Thyroid gland (tissue), 4 donors: ENCODE measurements around the gene PGGHG. TPM values are rescaled to one million over a fixed set of nuclear protein-coding genes. Genes with fewer than 3 reads are reported as not detected.

Source experiments
- DNase-seq, 2 donors: peaks; one replicate each; pipeline ENCODE4 v3.0.0-alpha.2; 2019
- H3K27ac ChIP-seq, 3 donors: fragments of 200-600 bp; sonication (generic); 1 replicate in 2 of 3; 2 replicates in 1 of 3; pipeline ENCODE4 v1.5.1; 2016 to 2019; ENCODE audit warnings: mild to moderate bottlenecking in 1 of 3, moderate library complexity in 1 of 3
- H3K27me3 ChIP-seq: fragments of 200-600 bp; sonication (generic); one replicate; pipeline ENCODE4 v1.5.1; 2019
- H3K36me3 ChIP-seq, 2 donors: fragments of 200-600 bp; sonication (generic); one replicate each; pipeline ENCODE4 v1.5.1; 2016 to 2019
- H3K4me1 ChIP-seq, 2 donors: fragments of 200-600 bp; sonication (generic); one replicate each; pipeline ENCODE4 v1.5.1; 2017 to 2019
- H3K4me3 ChIP-seq, 3 donors: fragments of 200-600 bp; sonication (generic); replicated peaks in 1 of 3; 1 replicate in 2 of 3; 2 replicates in 1 of 3; pipeline ENCODE4 v1.5.1; 2016; ENCODE audit warnings: mild to moderate bottlenecking in 1 of 3
- H3K9me3 ChIP-seq: fragments of 200-600 bp; sonication (generic); one replicate; pipeline ENCODE4 v1.5.1; 2017
- POLR2A ChIP-seq, 2 donors: fragments of 450-650 bp; IDR thresholded peaks; one replicate each; pipeline ENCODE4 v1.6.1; 2017; ENCODE audit warnings: antibody characterized with exemption in 2 of 2, mild to moderate bottlenecking in 2 of 2, moderate library complexity in 1 of 2
- WGBS, 2 donors: methylation state at CpG; one replicate each; pipeline ENCODE4 v1.1.5; 2017; 5-methylcytosine and 5-hydroxymethylcytosine counted together
- intact Hi-C: fragments of 100-400 bp; cut with DNase I; formaldehyde crosslinking; loops from one replicate; pipeline ENCODE4 v1.15.1; 2023
- total RNA-seq, 4 donors: library from RNA; depleted of rRNA; stranded (reverse); fragments of >200 nt; gene quantifications; one replicate each; pipeline ENCODE4 v1.2.3, GENCODE V29; 2016
- TF ChIP-seq, protein P1 (sequence below), 6 experiments: fragments of 200-600 bp in 3 of 6; fragments of 450-650 bp in 3 of 6; sonication (generic) in 3 of 6; IDR thresholded peaks; one replicate each; pipeline ENCODE4 v1.5.1; 2016 to 2019; ENCODE audit warnings: antibody characterized with exemption in 6 of 6, mild to moderate bottlenecking in 2 of 6, inconsistent platforms in 1 of 6, moderate library complexity in 1 of 6

Gene PGGHG
- total RNA-seq, 4 donors from 2014 or later = 21.8 to 43.3 (median 32.7) TPM

GRCh38 chr11:335779-336658 is 47.1 kb downstream of the PGGHG start:
- Histone ChIP-seq H3K4me1 (peaks cover 0 to 11% of the 10 kb centered on the region in 2 donors), H3K36me3 (no peaks in the 10 kb centered on the region), H3K27me3 (no peaks in the 10 kb centered on the region), H3K27ac (peak overlapping the region; percentile 6 to 63 (median 52)), H3K9me3 (no peaks in the 10 kb centered on the region), H3K4me3 (no peak overlapping the region)
- 63 to 69% methylated on average over 14 to 15 of the region's 15 CpGs for WGBS, 2 donors
- intact Hi-C loops = no loop called here
- TF ChIP-seq, protein P1, sequence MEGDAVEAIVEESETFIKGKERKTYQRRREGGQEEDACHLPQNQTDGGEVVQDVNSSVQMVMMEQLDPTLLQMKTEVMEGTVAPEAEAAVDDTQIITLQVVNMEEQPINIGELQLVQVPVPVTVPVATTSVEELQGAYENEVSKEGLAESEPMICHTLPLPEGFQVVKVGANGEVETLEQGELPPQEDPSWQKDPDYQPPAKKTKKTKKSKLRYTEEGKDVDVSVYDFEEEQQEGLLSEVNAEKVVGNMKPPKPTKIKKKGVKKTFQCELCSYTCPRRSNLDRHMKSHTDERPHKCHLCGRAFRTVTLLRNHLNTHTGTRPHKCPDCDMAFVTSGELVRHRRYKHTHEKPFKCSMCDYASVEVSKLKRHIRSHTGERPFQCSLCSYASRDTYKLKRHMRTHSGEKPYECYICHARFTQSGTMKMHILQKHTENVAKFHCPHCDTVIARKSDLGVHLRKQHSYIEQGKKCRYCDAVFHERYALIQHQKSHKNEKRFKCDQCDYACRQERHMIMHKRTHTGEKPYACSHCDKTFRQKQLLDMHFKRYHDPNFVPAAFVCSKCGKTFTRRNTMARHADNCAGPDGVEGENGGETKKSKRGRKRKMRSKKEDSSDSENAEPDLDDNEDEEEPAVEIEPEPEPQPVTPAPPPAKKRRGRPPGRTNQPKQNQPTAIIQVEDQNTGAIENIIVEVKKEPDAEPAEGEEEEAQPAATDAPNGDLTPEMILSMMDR (IDR thresholded peaks at IDR 0.05) = no peak
- TF ChIP-seq POLR2A (IDR thresholded peaks at IDR 0.05) = no peak
- no peak for DNase-seq

DNA sequence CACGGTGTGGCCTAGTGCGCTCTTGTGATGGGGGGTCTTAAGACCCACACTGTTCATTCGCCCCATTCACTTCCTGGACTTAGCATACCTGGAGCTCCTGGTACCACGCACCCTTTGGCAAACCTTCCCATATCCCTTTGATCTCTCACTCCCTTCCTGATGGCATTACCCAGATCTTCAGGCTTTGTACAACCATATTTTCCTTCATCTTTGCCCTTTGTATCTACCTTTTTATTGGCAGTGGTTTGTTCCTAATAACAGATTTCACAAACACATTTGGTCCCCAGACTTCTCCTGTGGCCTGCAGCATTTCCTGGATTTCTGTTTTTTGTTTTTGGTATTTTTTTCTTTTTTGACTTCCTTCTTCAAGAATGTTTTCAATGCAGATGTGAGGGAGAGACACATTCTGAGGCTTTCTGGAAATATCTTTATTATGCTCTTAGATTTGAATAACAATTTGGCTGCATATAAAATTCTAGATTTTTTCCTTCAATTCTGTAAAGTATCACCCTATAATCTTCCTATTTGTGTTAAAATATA is 47.8 kb downstream of the PGGHG start:
- H3K27ac ChIP-seq = peak overlapping the region in 2 of 3 donors; percentile 52 to 63
- no peaks in the 10 kb centered on the region for H3K9me3 ChIP-seq
- no peak for TF ChIP-seq POLR2A (IDR thresholded peaks at IDR 0.05)
- TF ChIP-seq, protein P1 (IDR thresholded peaks at IDR 0.05) = no peak
- DNase-seq = no peak
- H3K27me3 ChIP-seq = no peaks in the 10 kb centered on the region
- H3K36me3 ChIP-seq = no peaks in the 10 kb centered on the region
- H3K4me3 ChIP-seq = no peak overlapping the region
- WGBS, 2 donors = 72 to 89% methylated on average over 4 of the region's 4 CpGs
- H3K4me1 ChIP-seq = peaks cover 0 to 11% of the 10 kb centered on the region in 2 donors
- intact Hi-C loops = no loop called here

DNA sequence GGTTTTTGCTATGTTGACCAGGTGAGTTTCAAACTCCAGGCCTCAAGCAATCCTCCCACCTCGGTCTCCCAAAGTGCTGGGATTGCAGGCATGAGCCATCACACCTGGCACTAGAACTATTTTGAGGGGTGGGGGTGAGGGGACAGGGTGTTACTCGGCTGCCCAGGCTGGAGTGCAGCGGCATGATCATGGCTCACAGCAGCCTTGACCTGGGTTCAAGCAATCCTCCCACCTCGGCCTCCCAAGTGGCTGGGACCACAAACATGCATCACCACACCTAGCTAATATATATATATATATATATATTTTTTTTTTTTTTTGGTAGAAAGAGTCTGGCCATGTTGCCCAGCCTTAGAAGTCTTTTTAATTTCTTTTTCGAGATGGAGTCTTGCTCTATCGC is 48.8 kb downstream of the PGGHG start:
- intact Hi-C loops = no loop called here
- no peak for DNase-seq

DNA sequence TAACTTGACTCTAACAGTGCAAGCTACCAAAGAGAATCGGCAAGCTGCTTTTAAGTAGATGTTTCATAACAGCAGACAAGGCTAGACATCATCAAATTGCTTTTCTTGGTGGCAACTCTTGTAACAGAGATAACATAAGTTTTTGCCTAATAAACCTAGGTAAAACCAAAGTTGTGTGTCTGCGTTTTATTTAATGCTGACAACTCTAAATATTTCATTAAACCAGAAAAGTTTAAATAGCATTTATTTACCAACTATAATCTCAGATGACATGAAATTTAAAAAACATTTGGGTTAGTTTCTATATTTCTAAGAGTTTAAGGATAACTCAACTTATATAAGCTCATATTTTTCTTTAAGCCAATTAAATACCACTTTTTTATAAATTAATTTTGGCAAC is 51.0 kb downstream of the PGGHG start:
- no peak for DNase-seq
- H3K4me1 ChIP-seq = peaks cover 0 to 11% of the 10 kb centered on the region in 2 donors
- no peak for TF ChIP-seq POLR2A (IDR thresholded peaks at IDR 0.05)
- TF ChIP-seq, protein P1 (IDR thresholded peaks at IDR 0.05) = no peak

More for the DNA sequence above, 48.8 kb downstream of the PGGHG start:
- Histone ChIP-seq H3K4me3 (no peak overlapping the region), H3K9me3 (no peaks in the 10 kb centered on the region), H3K4me1 (peaks cover 0 to 11% of the 10 kb centered on the region in 2 donors), H3K36me3 (no peaks in the 10 kb centered on the region), H3K27ac (no peak overlapping the region), H3K27me3 (no peaks in the 10 kb centered on the region)
- 95 to 99% methylated on average over 6 of the region's 6 CpGs for WGBS, 2 donors
- TF ChIP-seq, protein P1 (IDR thresholded peaks at IDR 0.05) = no peak

More for the DNA sequence above, 51.0 kb downstream of the PGGHG start:
- Histone ChIP-seq H3K36me3 (no peaks in the 10 kb centered on the region), H3K27ac (no peak overlapping the region), H3K9me3 (no peaks in the 10 kb centered on the region), H3K4me3 (no peak overlapping the region), H3K27me3 (no peaks in the 10 kb centered on the region)
- WGBS, 2 donors = 92 to 94% methylated on average over 2 of the region's 2 CpGs
- intact Hi-C loops = no loop called here
